NCI-H1436 (cell line): ENCODE results near the gene RHBDL2.
"Not testable (repeated sequence)": the region's sequence is repeated elsewhere in the genome, so short reads cannot be mapped to it uniquely, and the experiment has no call there.

ENCODE experiments used
- DNase-seq: peaks from one replicate; lab custom pipeline; 2025; lab: John Stamatoyannopoulos, UW

Gene RHBDL2

GRCh38 chr1:38875811-38876210 lies 65.8 kb downstream of the RHBDL2 start:
- no peak for DNase-seq

- DNase-seq, result peak; percentile 92
These were observed 68.3 kb downstream of the RHBDL2 start, which contains the start of gene MYCBP for GRCh38 chr1:38873027-38873969. MYCBP (minus strand) TSS chr1:38873348; CDS start chr1:38873305, 43 bp downstream.

- DNase-seq, result no peak
These were observed 69.1 kb downstream of the RHBDL2 start for GRCh38 chr1:38872401-38873026.

- DNase-seq, result no peak
These were observed 70.6 kb downstream of the RHBDL2 start for GRCh38 chr1:38870996-38871395.

GRCh38 chr1:38867208-38867607 lies 74.4 kb downstream of the RHBDL2 start:
- no peak for DNase-seq

- no peak for DNase-seq
These were observed 76.4 kb downstream of the RHBDL2 start for GRCh38 chr1:38865112-38865715.

GRCh38 chr1:38860454-38860795 lies 81.2 kb downstream of the RHBDL2 start:
- DNase-seq, result no peak

- peak; percentile 95 for DNase-seq
These were observed 81.8 kb downstream of the RHBDL2 start, which contains the start of gene RRAGC for GRCh38 chr1:38859561-38860453. RRAGC (minus strand) TSS chr1:38859772; CDS start chr1:38859646, 126 bp downstream.

GRCh38 chr1:38858833-38859560 lies 82.6 kb downstream of the RHBDL2 start:
- DNase-seq, result peak; percentile 38

- DNase-seq, result no peak
These were observed 88.8 kb downstream of the RHBDL2 start for GRCh38 chr1:38852780-38853179.

GRCh38 chr1:38848071-38848470 lies 93.6 kb downstream of the RHBDL2 start:
- DNase-seq, result no peak

GRCh38 chr1:38846210-38846609 lies 95.4 kb downstream of the RHBDL2 start:
- DNase-seq, result no peak

- not testable (repeated sequence) for DNase-seq
These were observed 96.5 kb downstream of the RHBDL2 start for GRCh38 chr1:38845088-38845487.

- DNase-seq, result no peak
These were observed 101.3 kb downstream of the RHBDL2 start for GRCh38 chr1:38840281-38840680.

- no peak for DNase-seq
These were observed 102.3 kb downstream of the RHBDL2 start for GRCh38 chr1:38839363-38839762.

GRCh38 chr1:38836316-38836715 lies 105.3 kb downstream of the RHBDL2 start:
- DNase-seq, result not testable (repeated sequence)
